GM12801 (cell line): ENCODE results near the gene KYAT1.

Experiments
- CTCF ChIP-seq: IDR thresholded peaks from one replicate; pipeline ENCODE4 v1.5.1; 2011; ENCODE audit warnings: control low read depth; ENCODE audit not compliant: insufficient read length; ENCODE audit errors: extremely low read depth

Gene KYAT1

GRCh38 chr9:128787659-128788058 lies 94.1 kb downstream of the KYAT1 start:
- no peak for TF ChIP-seq CTCF

- TF ChIP-seq CTCF = no peak
These were observed 94.8 kb downstream of the KYAT1 start, which contains the start of gene TBC1D13 for GRCh38 chr9:128786681-128787601. Gene TBC1D13 (plus strand): TSS chr9:128787253. CDS start chr9:128787354, 101 bp downstream.

- no peak for TF ChIP-seq CTCF
These were observed 96.3 kb downstream of the KYAT1 start for GRCh38 chr9:128785427-128785826.
